NCI-H2196 (cell line): ENCODE measurements around the gene C2CD3.

ENCODE experiments used
- DNase-seq: peaks from one replicate; lab custom pipeline; 2025; ENCODE audit not compliant: unreplicated experiment; lab: John Stamatoyannopoulos, UW

C2CD3 gene

GRCh38 chr11:73983741-73984538, 186.9 kb downstream of the C2CD3 start:
- no peak for DNase-seq

DNA sequence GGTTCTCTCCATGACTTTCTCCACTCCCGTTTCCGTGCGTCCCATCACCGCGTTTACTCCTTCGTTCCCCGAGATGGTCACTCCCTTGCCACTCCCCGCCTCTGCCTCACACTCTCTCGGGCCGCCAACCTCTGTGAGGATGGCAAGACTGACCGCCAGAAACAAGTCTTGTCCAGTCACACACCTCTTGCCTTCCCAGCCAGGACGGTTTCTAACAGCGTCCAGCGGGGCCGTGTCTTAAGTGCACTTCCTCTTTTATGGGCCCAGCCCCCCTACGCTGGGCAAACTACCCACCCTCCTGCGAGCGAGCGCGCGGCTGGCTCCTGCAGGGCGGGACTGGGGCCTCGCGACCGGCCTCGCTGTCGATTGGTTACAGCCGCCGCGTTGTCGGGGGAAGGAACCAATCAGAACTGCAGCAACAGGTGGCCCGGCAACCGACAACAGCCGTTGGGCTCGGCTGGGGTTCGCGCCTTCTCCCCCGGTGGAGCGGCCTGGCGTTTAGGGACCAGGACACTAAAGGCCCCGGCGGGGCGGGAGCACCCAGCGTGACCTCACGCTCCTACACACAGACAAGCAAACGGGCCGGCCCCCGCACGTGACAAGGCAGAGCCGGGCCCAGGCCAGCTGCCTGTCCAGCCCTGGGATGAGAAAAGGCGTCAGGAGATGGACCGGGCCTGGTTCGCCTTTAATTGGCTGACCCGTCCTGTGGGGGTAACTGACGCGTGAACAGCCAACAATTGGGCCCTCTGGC, 187.6 kb downstream of the C2CD3 start:
- DNase-seq: peak; percentile 99

GRCh38 chr11:73982595-73982989, 188.2 kb downstream of the C2CD3 start, which contains the start of gene UCP2:
Gene UCP2, minus strand, starts transcription at chr11:73982843. Its CDS starts 4,465 bp downstream, at chr11:73978378.
- peak; percentile 93 for DNase-seq

GRCh38 chr11:73981051-73981805, 189.6 kb downstream of the C2CD3 start:
- DNase-seq: no peak

GRCh38 chr11:73980001-73980961, 190.5 kb downstream of the C2CD3 start:
- peak; percentile 88 for DNase-seq

DNA sequence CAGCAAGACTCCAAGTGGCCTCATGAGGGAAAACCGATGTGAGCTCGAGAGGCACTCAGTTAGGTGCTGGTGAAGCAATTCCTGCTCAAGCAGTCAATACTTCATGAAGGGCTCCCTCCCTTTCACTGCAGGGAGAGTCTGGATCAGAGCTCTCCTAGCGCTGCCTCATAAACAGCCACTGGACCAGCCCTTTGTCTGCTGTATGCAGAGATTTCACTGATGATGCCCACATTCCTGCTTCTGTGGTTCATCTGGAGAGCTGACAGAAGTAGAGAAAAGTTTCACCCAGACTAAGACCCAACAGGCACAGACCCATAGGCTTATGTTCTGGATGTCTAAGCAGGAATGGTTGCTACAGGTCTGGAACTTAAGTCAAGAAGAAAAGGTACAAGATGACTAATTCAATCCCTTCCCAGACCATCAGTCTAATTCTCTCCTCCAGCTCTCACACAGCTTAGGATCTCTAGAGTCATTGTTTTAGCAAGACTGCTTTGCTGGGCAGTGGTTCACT, 192.2 kb downstream of the C2CD3 start:
- DNase-seq: no peak

DNA sequence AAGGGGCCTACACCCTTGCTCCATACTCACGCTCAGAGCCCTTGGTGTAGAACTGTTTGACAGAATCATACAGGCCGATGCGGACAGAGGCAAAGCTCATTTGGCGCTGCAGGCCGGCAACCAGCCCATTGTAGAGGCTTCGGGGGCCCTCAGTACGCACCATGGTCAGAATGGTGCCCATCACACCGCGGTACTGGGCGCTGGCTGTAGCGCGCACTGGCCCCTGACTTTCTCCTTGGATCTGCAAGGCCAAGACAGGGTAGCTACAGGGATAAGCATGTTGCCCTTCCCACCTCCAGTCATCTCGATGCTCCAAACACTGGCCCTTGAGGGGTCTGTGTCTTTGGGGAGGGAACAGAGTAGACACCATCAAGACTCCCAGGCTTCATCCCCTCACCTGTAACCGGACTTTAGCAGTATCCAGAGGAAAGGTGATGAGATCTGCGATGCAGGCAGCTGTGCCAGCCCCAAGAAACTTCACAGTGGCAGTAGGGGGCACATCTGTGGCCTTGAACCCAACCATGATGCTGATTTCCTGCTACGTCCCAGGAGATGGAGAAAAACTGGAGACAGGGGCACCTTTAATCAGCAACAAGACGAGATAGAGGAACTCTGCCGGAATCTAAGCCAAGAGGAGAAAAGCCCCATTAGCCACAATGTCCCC, 192.8 kb downstream of the C2CD3 start:
- no peak for DNase-seq

- DNase-seq: no peak
Measured at GRCh38 chr11:73976451-73977151, 194.2 kb downstream of the C2CD3 start.

- DNase-seq: no peak
Measured at GRCh38 chr11:73975479-73975757, 195.4 kb downstream of the C2CD3 start.

GRCh38 chr11:73974604-73975478, 196.0 kb downstream of the C2CD3 start:
- no peak for DNase-seq

- no peak for DNase-seq
Measured at GRCh38 chr11:73972620-73973449, 198.0 kb downstream of the C2CD3 start.

DNA sequence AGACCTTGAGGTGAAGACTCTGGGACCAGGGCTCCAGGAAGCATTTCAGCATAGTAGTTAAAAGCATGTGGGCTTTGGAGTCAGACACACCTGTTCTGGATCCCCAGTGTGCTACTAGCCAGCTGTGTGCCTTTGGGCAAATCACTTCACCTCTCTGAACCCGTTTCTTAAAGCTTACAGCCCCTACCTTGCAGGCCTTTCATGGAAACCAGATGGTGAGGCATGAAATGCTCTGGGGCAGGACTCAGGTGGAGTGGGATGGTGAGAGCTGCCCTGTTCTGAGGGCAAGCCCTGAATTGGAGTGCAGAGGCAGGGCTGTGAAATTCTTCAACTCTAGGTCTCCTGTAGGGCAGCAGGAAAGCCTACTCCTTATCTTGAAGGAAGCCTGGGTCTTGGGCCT, 198.6 kb downstream of the C2CD3 start:
- DNase-seq: no peak

GRCh38 chr11:73971175-73971719, 199.6 kb downstream of the C2CD3 start:
- DNase-seq: no peak

GRCh38 chr11:73969991-73970800, 200.6 kb downstream of the C2CD3 start:
- DNase-seq: no peak

DNA sequence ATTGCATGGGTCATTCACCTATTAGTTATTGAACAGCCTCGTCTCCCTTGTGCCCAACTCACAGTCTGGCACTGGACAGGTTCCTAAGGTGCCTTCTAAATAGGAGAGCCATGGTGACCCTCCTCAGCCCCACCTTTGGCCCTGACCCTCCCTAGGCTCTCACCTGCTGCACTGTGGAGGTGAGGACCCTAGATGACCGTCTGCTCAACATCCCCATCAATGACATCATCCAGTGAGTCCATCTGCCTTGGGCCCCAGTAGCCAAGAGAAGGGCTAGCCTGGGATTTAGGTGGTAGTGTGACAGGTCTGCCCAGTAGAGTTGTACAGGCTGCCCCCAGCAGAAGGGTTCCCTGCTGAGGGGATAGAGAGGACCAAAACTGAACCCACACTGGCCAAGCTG, 201.7 kb downstream of the C2CD3 start:
- no peak for DNase-seq

GRCh38 chr11:73968356-73968966, 202.3 kb downstream of the C2CD3 start:
- no peak for DNase-seq
